Transverse colon (tissue), 4 donors: ENCODE measurements around the gene CADM2. TPM values are rescaled to one million over a fixed set of nuclear protein-coding genes. Genes with fewer than 3 reads are reported as not detected.

Source experiments
- DNase-seq: peaks from one replicate; pipeline ENCODE4 v3.0.0-alpha.2; 2019
- H3K27ac ChIP-seq, 4 donors: fragments of 200-600 bp; sonication (generic); 2 replicates each; pipeline ENCODE4 v1.5.1; 2016 to 2018; ENCODE audit warnings: inconsistent platforms in 4 of 4
- H3K27me3 ChIP-seq: fragments of 200-600 bp; sonication (generic); 2 replicates; pipeline ENCODE4 v1.5.1; 2017; ENCODE audit warnings: inconsistent platforms
- H3K36me3 ChIP-seq, 4 donors: fragments of 200-600 bp; sonication (generic); 2 replicates each; pipeline ENCODE4 v1.5.1; 2017 to 2019; ENCODE audit warnings: inconsistent platforms in 4 of 4
- H3K4me1 ChIP-seq, 4 donors: fragments of 200-600 bp; sonication (generic); 2 replicates each; pipeline ENCODE4 v1.5.1; 2017 to 2020; ENCODE audit warnings: inconsistent platforms in 4 of 4
- H3K4me3 ChIP-seq, 4 donors: fragments of 200-600 bp; sonication (generic); 1 replicate in 1 of 4; 2 replicates in 3 of 4; pipeline versions ENCODE4 v1.5.1 to v1.6.1; 2017 to 2019; ENCODE audit warnings: inconsistent platforms in 4 of 4
- H3K9me3 ChIP-seq, 2 donors: fragments of 200-600 bp; sonication (generic); 2 replicates each; pipeline ENCODE4 v1.5.1; 2017 to 2019; ENCODE audit warnings: inconsistent platforms in 2 of 2
- CTCF ChIP-seq, 5 experiments: fragments of 200-600 bp in 3 of 5; fragments of 450-650 bp in 2 of 5; sonication (generic) in 3 of 5; IDR thresholded peaks; 1 replicate in 2 of 5; 2 replicates in 3 of 5; pipeline ENCODE4 v1.5.1; 2016 to 2017; ENCODE audit warnings: antibody characterized with exemption in 5 of 5, inconsistent platforms in 3 of 5, mild to moderate bottlenecking in 2 of 5, moderate library complexity in 1 of 5
- EP300 ChIP-seq: sonication (generic); formaldehyde crosslinking; IDR thresholded peaks from one replicate; pipeline ENCODE4 v1.6.1; 2017; ENCODE audit warnings: antibody characterized with exemption, low read depth
- POLR2A ChIP-seq: fragments of 450-650 bp; IDR thresholded peaks from one replicate; pipeline ENCODE4 v1.6.1; 2016; ENCODE audit warnings: antibody characterized with exemption, mild to moderate bottlenecking, moderate library complexity
- POLR2AphosphoS5 ChIP-seq, 3 donors: sonication (generic); formaldehyde crosslinking; IDR thresholded peaks; one replicate each; pipeline ENCODE4 v1.6.1; 2016; ENCODE audit warnings: antibody characterized with exemption in 3 of 3
- WGBS, 2 donors: methylation state at CpG; one replicate each; pipeline ENCODE4 v1.1.5; 2018; ENCODE audit warnings: low coverage in 1 of 2; 5-methylcytosine and 5-hydroxymethylcytosine counted together
- in situ Hi-C, 4 donors: fragments of 200-750 bp; cut with MboI; loops; one replicate each; pipeline versions ENCODE4 v1.15.0 to v1.15.1; 2017; ENCODE audit warnings: low sequenced_read_pairs in 3 of 4, low pct_ligation_motif_present in 1 of 4, low pct_unique_long_range_greater_than_20kb in 1 of 4
- intact Hi-C: fragments of 100-400 bp; cut with DNase I; formaldehyde crosslinking; loops from one replicate; pipeline ENCODE4 v1.15.1; 2023; ENCODE audit warnings: low total_unique reads
- total RNA-seq, 4 donors: library from RNA; depleted of rRNA; stranded (reverse); fragments of >200 nt; gene quantifications; one replicate each; pipeline ENCODE4 v1.1.0, GENCODE V29; 2016

CADM2 gene
- total RNA-seq, 4 donors from 2014 or later = 2.2 to 21.3 (median 4.5) TPM

GRCh38 chr3:85912980-85913379, 954.2 kb downstream of the CADM2 start:
- no peak for DNase-seq
- H3K27ac ChIP-seq = no peak overlapping the region
- no peaks in the 10 kb centered on the region for H3K36me3 ChIP-seq
- H3K4me3 ChIP-seq = no peak overlapping the region
- no peaks in the 10 kb centered on the region for H3K4me1 ChIP-seq
- in situ Hi-C loops (no loop called here), intact Hi-C loops (no loop called here)
- H3K9me3 ChIP-seq = no peaks in the 10 kb centered on the region
- H3K27me3 ChIP-seq = no peaks in the 10 kb centered on the region
- 73 to 78% methylated on average over 2 of the region's 2 CpGs for WGBS, 2 donors
- no peak for TF ChIP-seq CTCF (IDR thresholded peaks at IDR 0.05)
- no peak for TF ChIP-seq EP300
- no peak for TF ChIP-seq POLR2AphosphoS5 (IDR thresholded peaks at IDR 0.05)

- in situ Hi-C loops = no loop called here
- TF ChIP-seq POLR2A (no peak), CTCF (IDR thresholded peaks at IDR 0.05) (no peak), POLR2AphosphoS5 (IDR thresholded peaks at IDR 0.05) (no peak)
- no peak for DNase-seq
- intact Hi-C loops = no loop called here
- no peaks in the 10 kb centered on the region for H3K4me1 ChIP-seq
- no peak overlapping the region for H3K4me3 ChIP-seq
- H3K9me3 ChIP-seq = no peaks in the 10 kb centered on the region
- WGBS, 2 donors = 73 to 76% methylated on average over 3 of the region's 3 CpGs
- no peak overlapping the region for H3K27ac ChIP-seq
- no peaks in the 10 kb centered on the region for H3K36me3 ChIP-seq
- H3K27me3 ChIP-seq = no peaks in the 10 kb centered on the region
These were observed 963.6 kb downstream of the CADM2 start for GRCh38 chr3:85922374-85922773.

GRCh38 chr3:85930718-85931117, 971.9 kb downstream of the CADM2 start:
- no peak overlapping the region for H3K27ac ChIP-seq
- H3K9me3 ChIP-seq = no peaks in the 10 kb centered on the region
- WGBS, 2 donors = 83 to 89% methylated on average over 1 of the region's 1 CpG
- H3K36me3 ChIP-seq = no peaks in the 10 kb centered on the region
- no peaks in the 10 kb centered on the region for H3K4me1 ChIP-seq
- intact Hi-C loops = no loop called here
- TF ChIP-seq POLR2A (no peak), CTCF (IDR thresholded peaks at IDR 0.05) (no peak), POLR2AphosphoS5 (IDR thresholded peaks at IDR 0.05) (no peak), EP300 (no peak)
- no peaks in the 10 kb centered on the region for H3K27me3 ChIP-seq
- no peak overlapping the region for H3K4me3 ChIP-seq
- no peak for DNase-seq
- in situ Hi-C loops = no loop called here

GRCh38 chr3:85933326-85933725, 974.5 kb downstream of the CADM2 start:
- H3K4me1 ChIP-seq = no peaks in the 10 kb centered on the region
- H3K36me3 ChIP-seq = no peaks in the 10 kb centered on the region
- intact Hi-C loops (no loop called here), in situ Hi-C loops (no loop called here)
- H3K9me3 ChIP-seq = no peaks in the 10 kb centered on the region
- 73 to 80% methylated on average over 5 of the region's 5 CpGs for WGBS, 2 donors
- no peak overlapping the region for H3K27ac ChIP-seq
- H3K27me3 ChIP-seq = no peaks in the 10 kb centered on the region
- no peak overlapping the region for H3K4me3 ChIP-seq
- TF ChIP-seq POLR2AphosphoS5 (IDR thresholded peaks at IDR 0.05) (no peak), CTCF (IDR thresholded peaks at IDR 0.05) (no peak), EP300 (no peak), POLR2A (no peak)
- no peak for DNase-seq
